Stimulated activated CD4-positive, alpha-beta T cell treated with anti-CD3 and anti-CD28 coated beads, TNF-alpha, amount 100 ng/mL, for 24 hours (primary cell): ENCODE measurements around the gene CDC25C.
A peak's percentile ranks its signal among the peaks of the same experiment; 100 is the strongest.

Source experiments
- DNase-seq, 3 experiments: peaks; one replicate each; pipeline ENCODE4 v3.0.0-alpha.2; 2020; ENCODE audit warnings: low read depth in 3 of 3

The CDC25C gene

DNA sequence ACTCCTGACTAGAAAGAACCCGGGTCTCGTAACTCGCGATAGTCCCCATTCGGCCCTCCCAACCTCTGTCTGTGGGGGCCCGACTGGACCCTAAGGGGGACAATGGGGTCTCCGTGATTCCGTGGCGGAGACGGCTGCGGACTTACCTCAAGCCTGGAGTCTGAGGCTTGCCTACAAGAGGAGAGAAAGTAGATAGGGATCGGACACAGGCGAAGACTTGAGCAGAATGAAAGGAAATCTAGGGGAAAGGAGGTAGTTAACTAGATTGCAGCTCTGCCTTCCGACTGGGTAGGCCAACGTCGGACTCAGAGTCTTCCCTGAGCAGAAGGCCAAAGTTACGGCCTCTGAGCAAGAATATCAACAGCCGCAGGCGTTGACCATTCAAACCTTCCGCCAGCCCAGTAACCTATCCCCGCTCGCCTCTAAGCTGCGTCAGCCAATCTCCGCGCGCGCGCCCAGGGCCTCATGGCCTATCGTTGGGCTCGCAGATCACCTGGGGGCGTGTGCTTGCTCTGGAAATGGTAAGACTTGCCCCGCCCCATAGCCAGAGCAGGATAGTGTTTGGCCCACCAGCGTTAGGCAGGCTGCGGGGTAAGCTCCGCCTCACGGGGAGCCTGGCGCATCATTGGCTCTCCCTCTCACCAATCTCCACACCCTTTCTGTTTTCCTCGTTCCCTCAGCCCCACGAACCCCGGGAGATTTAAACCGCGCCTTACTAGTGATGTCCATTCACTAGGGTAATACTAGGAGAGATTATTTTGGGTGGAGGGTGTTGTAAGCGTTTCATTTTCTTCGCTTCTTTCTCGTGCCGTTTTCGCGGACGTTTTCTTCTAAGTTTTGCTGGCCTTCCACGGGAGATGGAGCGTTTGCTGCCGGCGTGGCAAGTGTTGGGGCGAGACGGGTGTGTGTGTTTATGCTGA is at the start of gene CDC25C:
CDC25C (minus strand) TSS at position 356 of the 920 bp plus-strand sequence. CDS start 624 bp downstream, outside the sequence.
- peak; percentile 90 to 96 (median 93) for DNase-seq

DNA sequence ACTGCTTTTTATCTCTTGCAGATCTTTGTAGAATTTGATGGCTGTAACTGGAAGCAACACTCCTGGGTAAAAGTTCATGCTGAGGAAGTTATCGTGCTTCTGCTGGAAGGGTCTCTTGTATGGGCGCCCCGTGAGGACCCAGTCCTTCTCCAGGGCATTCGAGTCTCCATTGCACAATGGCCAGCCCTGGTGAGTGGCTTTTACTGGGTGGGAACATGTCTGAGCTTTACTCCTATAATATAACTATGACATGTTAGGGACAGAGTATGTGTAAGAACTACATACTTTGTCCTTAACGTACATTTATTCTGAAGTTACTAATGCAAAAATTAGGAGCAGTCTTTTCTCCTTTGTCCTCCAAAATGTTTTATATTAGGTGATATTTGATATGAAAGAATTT is 41.0 kb upstream of the CDC25C start:
- DNase-seq = no peak

DNA sequence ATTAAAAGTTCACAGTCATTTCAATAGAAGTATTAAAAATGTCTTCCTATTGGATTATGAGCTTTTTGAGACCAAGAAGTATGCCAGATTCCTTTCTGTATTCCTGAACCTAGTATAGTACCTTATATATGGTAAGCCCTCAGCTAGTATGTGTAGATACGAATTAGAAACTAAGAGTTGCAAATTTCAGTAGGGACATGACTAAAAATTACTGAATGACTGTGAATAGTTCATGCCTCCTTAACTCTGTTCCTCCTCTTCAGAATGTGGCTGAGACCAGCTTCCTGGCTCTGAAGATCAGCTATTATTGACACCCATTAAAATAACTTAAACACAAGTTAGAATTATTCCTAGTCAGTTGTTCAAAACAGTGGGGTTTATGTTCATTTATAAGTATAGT is 40.6 kb upstream of the CDC25C start:
- DNase-seq = no peak

DNA sequence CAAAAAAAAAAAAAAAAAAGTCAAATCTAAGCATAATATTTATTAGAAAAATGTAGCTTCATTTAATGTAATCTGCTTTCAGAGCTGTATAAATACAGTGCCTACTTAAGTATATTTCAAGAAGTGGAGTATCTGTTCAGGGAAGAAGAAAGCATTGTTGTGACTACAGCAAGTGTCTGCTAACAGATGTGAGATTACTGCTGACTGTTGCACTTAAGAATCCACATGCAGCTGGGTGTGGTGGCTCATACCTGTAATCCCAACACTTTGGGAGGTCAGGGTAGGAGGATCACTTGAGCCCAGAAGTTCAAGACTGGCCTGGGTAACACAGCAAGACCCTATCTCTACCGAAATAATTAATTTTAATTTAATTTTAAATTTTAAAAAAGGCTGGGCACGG is 39.9 kb upstream of the CDC25C start:
- no peak for DNase-seq

DNA sequence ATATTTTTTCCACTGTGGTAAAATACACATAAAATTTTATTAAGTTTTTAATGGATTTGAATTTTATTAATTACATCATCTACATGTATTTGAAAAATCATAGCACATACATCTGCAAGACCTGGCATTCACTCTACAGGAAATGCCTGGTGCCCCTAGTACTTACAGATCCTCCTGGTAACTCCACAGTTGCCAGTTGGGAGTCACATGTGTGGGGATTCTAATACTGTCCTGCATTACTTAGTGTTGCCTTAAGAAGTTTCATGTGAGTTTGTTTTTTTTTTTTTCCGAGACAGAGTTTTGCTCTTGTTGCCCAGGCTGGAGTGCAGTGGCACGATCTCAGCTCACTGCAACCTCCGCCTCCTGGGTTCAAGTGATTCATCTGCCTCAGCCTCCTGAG is 38.9 kb upstream of the CDC25C start:
- DNase-seq = no peak

DNA sequence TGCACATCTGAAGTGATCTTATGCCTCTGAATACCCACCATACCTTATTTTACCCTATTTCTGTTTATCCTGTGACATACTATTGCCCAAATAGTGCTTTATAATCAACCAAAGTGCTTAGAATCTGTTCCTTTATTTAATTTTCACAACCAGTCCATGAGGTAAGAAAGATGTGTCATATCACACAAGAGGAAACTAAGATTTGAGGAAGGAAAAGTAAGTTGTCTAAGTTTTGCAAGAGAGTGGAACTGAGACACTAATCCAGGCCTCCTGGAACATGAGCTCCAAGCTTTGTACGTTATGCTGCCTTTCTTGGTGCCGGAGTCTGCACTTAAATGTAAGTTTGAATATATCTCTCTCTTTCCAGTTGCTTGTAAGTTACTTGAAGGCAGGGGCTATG is 38.1 kb upstream of the CDC25C start:
- no peak for DNase-seq

DNA sequence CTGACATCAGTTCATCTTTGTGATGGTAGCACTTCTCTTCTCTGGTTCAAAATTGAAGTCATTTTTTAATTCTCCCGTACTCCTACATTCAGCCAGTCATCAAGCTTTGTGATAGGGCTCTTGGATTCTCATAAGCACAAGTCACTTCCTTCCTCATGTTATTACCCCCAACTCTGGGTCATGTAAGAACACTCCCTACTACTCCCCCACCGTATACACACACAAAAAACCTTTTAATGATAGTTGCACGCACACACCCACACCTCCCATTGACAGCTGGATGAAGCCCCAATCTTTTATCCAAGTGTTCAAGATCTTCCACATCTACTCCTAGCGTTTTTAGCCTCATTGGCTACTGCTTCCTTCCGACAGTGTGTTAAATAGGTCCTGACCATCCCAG is 37.7 kb upstream of the CDC25C start:
- no peak for DNase-seq

DNA sequence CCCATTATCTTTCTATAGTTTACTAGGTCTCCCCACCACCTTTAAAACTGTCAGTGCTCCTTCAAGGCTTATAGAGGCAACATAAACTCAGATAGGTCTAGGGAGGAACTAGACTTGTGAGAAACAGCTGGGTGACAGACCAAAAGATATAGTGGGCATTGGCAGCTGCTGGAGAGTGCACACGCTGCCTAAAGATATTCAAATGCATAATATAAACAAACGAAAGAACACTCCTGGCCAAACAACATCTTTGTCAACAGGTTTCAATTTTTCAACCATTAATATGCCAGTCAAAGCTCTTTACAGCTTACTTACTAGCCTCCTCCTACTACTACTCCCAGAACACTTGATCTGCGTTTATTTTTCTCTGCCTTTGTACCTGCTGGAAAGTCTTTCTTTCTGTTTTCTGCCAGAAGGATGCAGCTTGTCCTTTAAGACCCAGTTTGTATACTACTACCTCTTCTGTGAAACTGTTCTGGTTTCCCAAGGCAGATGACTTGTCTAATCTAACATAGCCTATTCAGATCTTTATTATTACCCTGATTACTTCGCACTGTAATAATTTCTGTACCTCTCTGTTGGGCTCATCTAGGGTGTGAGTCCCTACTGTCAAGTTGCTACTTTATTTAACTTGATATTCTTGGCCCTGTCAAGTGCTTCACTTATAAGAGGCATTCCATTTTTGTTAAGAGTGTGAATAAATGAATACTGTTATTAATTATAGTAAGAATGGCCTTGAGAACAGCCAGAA is 35.2 kb upstream of the CDC25C start:
- DNase-seq = no peak

DNA sequence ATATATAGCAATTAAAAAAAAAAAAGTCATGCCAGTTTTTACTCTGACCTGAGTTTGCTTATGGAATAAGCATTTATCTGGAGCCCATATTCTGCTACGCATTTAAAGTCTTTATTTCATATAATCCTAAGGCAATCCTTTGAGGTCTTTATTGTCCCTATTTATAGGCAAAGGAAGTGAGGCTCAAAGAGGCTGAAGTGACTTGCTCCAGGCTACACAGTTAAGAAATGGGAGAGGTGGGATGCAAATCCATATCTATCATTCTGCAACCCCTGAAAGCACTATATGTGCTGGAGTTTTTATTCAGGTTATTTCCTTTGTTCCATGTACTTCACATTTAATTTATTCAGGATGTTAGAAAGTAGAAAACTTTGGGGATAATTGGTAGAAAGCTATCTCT is 33.0 kb upstream of the CDC25C start:
- no peak for DNase-seq

DNA sequence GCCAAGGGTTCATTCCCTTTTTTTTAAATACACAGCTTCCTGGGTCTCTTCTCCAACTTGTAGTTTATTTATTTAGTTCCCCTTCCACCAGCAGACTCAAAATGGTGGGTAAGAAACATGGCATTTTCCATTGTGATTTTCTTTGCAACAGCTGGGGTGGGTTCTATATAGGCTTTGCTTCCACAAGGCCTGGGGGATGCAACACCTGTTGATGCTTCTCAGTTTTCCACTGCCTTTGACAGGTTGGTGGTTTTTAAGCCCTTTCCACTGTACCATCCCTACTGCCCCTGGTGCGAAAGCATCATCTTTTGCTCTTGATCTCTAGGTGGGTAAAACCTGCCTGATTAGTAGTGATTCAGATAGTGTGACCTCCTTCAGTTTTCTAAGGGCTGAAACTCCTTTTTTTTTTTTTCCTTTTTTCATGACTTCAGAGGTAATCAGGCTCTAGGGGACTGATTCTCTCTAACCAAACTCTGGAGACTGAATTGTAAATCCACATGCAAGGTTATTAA is 29.4 kb upstream of the CDC25C start:
- no peak for DNase-seq

DNA sequence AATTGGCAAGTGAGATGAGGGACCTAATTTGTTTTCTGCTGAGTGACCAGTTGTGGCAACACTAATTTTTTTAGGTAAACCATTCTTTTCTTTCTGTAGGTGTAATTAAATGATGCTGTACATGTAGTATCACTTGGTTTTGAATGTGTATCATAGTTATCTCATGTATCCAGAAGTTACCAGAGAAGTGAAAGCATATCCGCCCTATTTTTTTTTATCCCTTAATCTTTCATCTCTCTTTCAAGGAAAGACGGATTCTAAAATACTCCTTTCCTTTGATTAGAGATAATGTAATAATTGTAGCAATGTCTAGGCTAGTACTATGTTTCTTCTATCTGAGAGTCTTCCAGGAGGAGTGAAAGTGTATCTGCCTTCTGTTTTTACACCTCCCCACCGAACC is 28.0 kb upstream of the CDC25C start:
- no peak for DNase-seq

DNA sequence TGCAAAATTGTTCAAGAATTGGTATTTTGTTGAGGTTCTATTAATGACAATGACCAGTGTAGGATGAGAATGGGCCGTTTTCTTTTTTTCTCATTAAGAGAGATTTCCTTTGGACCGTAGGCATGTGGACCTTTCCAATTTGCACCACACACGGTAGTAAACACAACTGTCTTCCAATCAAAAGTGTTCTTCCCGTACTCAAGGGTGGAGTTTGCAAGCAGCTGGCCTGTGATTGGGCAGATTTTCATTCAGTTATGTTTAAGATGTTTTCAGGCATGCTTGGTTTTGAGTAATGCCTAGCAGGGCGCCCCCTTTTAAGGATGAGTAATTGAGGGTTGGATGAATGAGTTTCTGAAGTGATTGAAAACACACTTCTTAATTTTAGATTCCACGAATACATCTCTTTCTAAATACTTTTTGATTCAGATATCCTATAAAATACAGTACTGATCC is 23.3 kb upstream of the CDC25C start:
- DNase-seq = peak in 2 of 3 experiments; percentile 40 to 48

DNA sequence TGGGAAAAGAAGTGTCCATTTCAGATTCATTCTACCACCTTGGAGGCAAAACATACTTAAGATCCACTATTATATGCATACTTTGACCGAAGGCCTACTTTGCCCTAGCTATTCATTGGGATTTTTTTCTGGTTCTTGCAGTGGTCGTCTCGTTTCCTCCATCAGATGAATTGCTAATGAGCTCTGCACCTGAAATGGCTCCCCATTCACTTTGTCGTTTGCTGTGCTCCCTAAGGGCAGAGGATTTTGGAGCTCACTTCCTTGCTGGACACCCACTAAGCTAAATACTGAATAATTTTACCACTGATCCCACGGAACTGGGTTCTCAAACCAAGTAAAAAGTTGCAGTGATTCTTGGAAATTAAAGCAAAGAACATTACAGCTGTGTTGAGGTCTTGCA is 22.8 kb upstream of the CDC25C start:
- DNase-seq = no peak

DNA sequence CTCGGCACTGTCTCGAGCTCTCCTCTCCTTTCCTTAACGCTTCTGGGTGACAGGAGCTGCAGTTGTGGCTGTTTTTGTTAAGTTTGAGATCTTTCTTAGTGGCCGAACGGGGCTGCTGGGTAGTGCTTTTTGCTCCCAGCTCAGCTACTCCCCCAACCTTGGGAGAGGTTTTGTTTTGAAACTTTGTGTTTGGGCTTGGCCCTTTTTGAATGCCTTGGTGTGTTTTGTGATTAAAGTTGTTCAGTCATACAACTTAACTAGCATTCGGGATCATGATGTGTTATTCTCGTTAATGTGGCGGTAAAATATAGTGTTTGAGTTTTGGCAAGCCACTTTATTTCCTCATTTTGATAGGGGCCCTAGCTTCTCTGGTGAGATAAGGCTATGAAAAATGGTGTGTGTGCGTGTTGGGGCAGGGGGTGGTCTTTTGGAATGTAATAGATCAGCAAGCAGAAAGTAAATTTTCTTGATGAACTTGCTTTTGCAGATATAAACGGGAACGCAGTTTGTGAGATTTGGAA is 22.0 kb upstream of the CDC25C start:
- DNase-seq = no peak

DNA sequence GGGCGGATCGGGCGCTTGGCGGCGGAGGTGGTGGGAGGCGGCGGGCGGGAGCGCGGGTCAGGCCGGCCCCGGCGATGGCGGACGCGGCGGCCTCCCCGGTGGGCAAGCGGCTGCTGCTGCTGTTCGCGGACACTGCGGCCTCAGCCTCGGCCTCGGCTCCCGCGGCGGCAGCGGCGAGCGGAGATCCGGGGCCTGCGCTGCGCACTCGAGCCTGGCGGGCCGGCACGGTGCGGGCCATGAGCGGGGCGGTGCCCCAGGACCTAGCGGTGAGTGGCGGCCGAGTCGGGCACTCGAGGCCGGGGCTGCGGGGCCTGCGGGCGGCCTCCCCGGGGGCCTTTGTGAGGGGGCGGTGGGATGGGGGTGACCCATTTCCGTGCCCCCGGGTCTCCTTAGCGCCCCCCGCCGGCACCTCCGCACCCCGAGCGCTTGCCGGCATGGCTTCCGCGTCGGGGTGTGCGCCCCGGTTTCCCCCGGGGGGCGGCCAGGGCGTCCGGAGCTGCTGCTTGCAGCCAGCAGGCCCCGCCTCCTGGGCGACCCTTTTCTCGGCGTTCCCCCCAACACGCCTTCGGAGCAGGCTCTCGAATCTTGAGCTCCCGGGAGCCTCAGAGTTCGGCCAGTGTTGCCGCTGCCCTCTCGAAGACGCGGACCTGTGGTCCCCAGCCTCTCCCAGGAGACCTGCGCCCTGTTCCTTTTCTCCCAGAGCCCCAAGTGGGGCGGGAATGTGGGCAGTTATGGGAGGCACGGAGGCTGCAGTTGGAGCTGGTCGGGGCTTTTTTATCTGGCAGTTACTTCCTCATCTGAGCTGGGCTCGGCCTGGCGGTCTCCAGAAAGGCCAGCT is 21.3 kb upstream of the CDC25C start:
- DNase-seq = peak; percentile 38 to 64 (median 38)

DNA sequence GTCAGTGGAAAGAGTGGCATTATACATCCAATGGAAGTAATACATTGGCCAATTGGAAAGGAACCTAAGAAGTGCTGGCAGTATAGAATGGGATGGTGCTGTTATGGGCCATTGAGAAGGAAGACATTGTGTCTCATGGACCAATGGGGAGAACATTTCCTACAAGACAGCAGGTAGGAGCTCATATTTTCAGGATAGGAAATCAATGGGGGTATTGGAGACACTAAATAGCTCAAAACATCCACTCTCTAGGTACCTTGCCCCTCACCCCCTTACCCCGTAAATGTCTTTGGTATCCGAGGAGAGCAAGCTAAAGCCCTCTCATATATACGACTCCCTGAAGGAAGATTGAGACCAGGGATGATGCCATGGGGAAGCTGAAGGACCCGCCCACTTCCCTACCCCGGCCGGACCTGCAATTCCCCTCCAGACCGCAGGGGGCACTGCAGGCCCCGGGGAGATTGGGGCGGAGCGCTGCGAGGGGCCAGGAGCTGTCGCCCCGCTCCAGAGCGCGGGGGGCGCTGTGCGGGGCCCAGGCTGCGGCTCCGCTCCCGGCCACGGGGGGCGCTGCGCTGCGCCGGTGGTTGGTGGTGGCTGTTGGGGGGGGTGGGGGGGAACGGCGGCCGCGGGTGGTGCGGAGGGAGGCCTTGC is 20.6 kb upstream of the CDC25C start, which contains the start of gene KDM3B:
KDM3B (plus strand) TSS at position 615 of the 651 bp plus-strand sequence. CDS start 111 bp downstream, outside the sequence.
- DNase-seq = peak; percentile 82 to 89 (median 88)

DNA sequence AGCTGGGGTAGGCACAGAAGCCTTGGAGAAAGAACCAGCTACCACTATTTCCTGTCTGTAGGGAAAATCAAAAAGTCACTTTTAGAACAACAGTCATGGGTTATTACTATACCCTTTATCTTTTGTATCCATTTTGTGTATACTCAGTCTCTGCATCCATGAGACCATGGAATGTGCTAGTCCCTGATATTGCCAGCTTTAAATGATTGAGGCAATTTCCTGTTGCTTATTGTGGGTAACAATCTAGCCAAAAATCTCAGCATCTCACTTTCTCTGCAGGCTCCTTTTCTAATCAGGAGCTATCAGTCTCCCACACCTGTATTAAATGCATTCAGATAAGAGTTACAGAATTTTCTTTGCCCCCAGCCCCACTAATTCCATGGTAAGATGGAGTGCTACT is 19.9 kb upstream of the CDC25C start:
- DNase-seq = no peak

DNA sequence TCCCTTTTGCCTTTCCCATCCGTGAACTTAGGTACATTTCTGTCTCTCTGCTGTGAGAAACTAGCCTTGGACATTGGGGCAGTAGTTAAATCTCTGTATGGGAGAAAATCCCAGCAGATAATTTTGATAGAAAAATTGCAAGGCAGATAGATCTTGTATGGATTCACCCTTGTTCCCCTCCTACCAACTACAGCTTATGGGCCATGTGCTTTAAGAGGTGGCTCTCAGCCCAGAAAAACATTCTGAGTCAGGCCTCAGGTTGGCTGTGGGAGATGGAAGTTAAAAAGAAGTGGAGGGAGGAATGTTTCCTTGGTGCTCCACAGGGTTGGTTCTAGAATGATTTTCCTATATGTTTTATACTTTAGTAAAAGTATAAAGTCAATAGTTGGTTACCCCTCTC is 19.5 kb upstream of the CDC25C start:
- DNase-seq = no peak

DNA sequence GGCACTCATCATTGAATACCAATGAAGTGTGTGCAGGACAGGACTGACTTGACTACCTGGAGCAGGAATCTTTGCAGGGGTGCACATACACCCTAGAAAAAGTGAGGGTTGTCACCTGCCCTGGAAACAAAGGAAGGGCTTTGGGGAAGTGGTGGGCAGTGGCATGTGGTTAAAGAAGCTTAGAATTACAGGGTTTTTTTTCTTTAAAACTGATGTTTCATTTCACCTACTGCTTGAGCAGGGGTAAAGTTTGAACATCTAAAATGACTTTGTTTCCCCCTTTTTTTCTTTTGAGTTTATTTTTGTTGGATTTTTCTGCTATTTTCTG is 18.9 kb upstream of the CDC25C start:
- DNase-seq = no peak

DNA sequence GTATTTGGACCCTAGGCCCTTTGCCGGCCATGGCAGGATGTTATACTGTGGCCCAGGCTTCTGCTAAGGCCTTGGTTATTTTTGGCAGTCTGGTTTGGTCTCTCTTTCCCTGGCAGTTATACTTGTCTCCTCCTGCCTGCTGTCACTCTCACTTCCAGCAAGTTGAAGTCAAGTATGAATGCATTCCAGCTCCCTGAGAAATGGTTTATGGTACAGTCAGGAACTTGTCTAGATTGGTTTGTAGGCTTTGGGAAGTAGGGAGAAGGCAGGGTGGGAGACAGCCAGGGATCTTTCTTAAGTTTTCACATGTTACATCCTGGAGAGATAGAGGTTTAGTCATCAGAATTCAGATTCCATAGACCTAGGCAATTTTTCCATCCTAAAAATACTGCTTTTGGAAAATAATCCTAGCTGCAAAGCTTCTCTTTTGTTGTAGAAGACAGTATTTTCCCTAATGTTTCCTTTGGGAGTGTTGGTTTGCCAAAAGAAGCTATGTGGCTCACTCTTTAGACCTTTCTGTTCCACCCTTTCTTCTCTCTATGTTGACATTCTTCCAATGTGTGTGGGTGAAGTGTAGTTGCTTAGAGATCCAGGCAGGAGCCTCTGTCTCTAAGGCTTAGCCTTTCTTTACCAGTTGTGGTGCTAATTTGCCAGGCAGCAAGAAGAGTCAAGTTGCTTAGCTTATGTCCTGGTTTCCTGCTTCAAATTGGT is 18.4 kb upstream of the CDC25C start:
- no peak for DNase-seq
